ENCODE results near the gene PRAMEF5. TPM values are rescaled to one million over a fixed set of nuclear protein-coding genes. Genes with fewer than 3 reads are reported as not detected.
"Not testable (repeated sequence)": the region's sequence is repeated elsewhere in the genome, so short reads cannot be mapped to it uniquely, and the experiment has no call there.

PRAMEF5 gene
- total and polyA plus RNA-seq, 2 experiments from 2014 or later: not detected

GRCh38 chr1:13303239-13303638 is 49.2 kb downstream of the PRAMEF5 start, which contains the start of gene PRAMEF33:
PRAMEF33 (plus strand) TSS chr1:13303539; CDS start chr1:13305955, 2,416 bp downstream.
- H3K27me3 ChIP-seq (ENCODE audit: insufficient read depth); H3K4me3 ChIP-seq; H3K9me2 ChIP-seq (ENCODE audit: insufficient read depth); H3K79me2 ChIP-seq (replicated peaks; ENCODE audit: insufficient read depth); DNase-seq (ENCODE audit: low spot score); H3K36me3 ChIP-seq (ENCODE audit: insufficient read depth); H3K27ac Mint-ChIP-seq; H4K20me1 ChIP-seq (replicated peaks; ENCODE audit: insufficient read depth); ATAC-seq; H3F3A ChIP-seq (replicated peaks; ENCODE audit: low read depth); H3K4me1 ChIP-seq (ENCODE audit: insufficient read depth); H3K9me3 Mint-ChIP-seq; H3K4me1 Mint-ChIP-seq; H3K4me3 Mint-ChIP-seq; H3K27ac ChIP-seq (ENCODE audit: low read depth); H3K36me3 Mint-ChIP-seq (ENCODE audit: low read depth); H2AFZ ChIP-seq; H3K4me2 ChIP-seq; H3K27me3 Mint-ChIP-seq (ENCODE audit: insufficient read depth, low read depth, poor library complexity): not testable (repeated sequence)

Small RNAs within 50 kb of the gene (small RNA-seq; reads per million reads assigned to genes)
- not detected for gene RNU6-771P (ENCODE audit: low replicate concordance)

Other genes starting within 250 kb of the PRAMEF5 start
- gene PRAMEF27, start 197.6 kb upstream of the PRAMEF5 start, total RNA-seq (2014; rRNA removed; shearing (Covaris generic)): not detected in 2 replicates
- gene PRAMEF27, start 197.6 kb upstream of the PRAMEF5 start, polyA plus RNA-seq (2016; fragmentation: Nextera tagmentation; extraction: Ambion mirVana): not detected in 2 replicates
- not detected in 2 replicates for gene HNRNPCL3, start 193.4 kb upstream of the PRAMEF5 start, total RNA-seq (2014; rRNA removed; shearing (Covaris generic))
- gene HNRNPCL3, start 193.4 kb upstream of the PRAMEF5 start, polyA plus RNA-seq (2016; fragmentation: Nextera tagmentation; extraction: Ambion mirVana): not detected in 2 replicates
- not detected in 2 replicates for gene PRAMEF25, start 183.4 kb upstream of the PRAMEF5 start, total RNA-seq (2014; rRNA removed; shearing (Covaris generic))
- gene PRAMEF25, start 183.4 kb upstream of the PRAMEF5 start, polyA plus RNA-seq (2016; fragmentation: Nextera tagmentation; extraction: Ambion mirVana): not detected in 2 replicates
- gene HNRNPCL2, start 137.3 kb upstream of the PRAMEF5 start, total RNA-seq (2014; rRNA removed; shearing (Covaris generic)): not detected in 2 replicates
- not detected in 2 replicates for gene HNRNPCL2, start 137.3 kb upstream of the PRAMEF5 start, polyA plus RNA-seq (2016; fragmentation: Nextera tagmentation; extraction: Ambion mirVana)
- not detected in 2 replicates for gene PRAMEF26, start 98.2 kb upstream of the PRAMEF5 start, total RNA-seq (2014; rRNA removed; shearing (Covaris generic))
- not detected in 2 replicates for gene PRAMEF26, start 98.2 kb upstream of the PRAMEF5 start, polyA plus RNA-seq (2016; fragmentation: Nextera tagmentation; extraction: Ambion mirVana)
- gene HNRNPCL4, start 88.6 kb upstream of the PRAMEF5 start, total RNA-seq (2014; rRNA removed; shearing (Covaris generic)): not detected in 2 replicates
- gene HNRNPCL4, start 88.6 kb upstream of the PRAMEF5 start, polyA plus RNA-seq (2016; fragmentation: Nextera tagmentation; extraction: Ambion mirVana): not detected in 2 replicates
- not detected in 2 replicates for gene PRAMEF9, start 82.3 kb upstream of the PRAMEF5 start, total RNA-seq (2014; rRNA removed; shearing (Covaris generic))
- not detected in 2 replicates for gene PRAMEF9, start 82.3 kb upstream of the PRAMEF5 start, polyA plus RNA-seq (2016; fragmentation: Nextera tagmentation; extraction: Ambion mirVana)
- gene PRAMEF13, start 52.8 kb upstream of the PRAMEF5 start, total RNA-seq (2014; rRNA removed; shearing (Covaris generic)): not detected in 2 replicates
- gene PRAMEF13, start 52.8 kb upstream of the PRAMEF5 start, polyA plus RNA-seq (2016; fragmentation: Nextera tagmentation; extraction: Ambion mirVana): not detected in 2 replicates
- gene PRAMEF18, start 28.0 kb upstream of the PRAMEF5 start, total RNA-seq (2014; rRNA removed; shearing (Covaris generic)): not detected in 2 replicates
- not detected in 2 replicates for gene PRAMEF18, start 28.0 kb upstream of the PRAMEF5 start, polyA plus RNA-seq (2016; fragmentation: Nextera tagmentation; extraction: Ambion mirVana)
- gene PRAMEF8, start 30.9 kb downstream of the PRAMEF5 start, total RNA-seq (2014; rRNA removed; shearing (Covaris generic)): not detected in 2 replicates
- gene PRAMEF8, start 30.9 kb downstream of the PRAMEF5 start, polyA plus RNA-seq (2016; fragmentation: Nextera tagmentation; extraction: Ambion mirVana): not detected in 2 replicates
- gene PRAMEF33, start 49.3 kb downstream of the PRAMEF5 start, total RNA-seq (2014; rRNA removed; shearing (Covaris generic)): not detected in 2 replicates
- gene PRAMEF33, start 49.3 kb downstream of the PRAMEF5 start, polyA plus RNA-seq (2016; fragmentation: Nextera tagmentation; extraction: Ambion mirVana): not detected in 2 replicates
- gene PRAMEF15, start 61.4 kb downstream of the PRAMEF5 start, total RNA-seq (2014; rRNA removed; shearing (Covaris generic)): not detected in 2 replicates
- gene PRAMEF15, start 61.4 kb downstream of the PRAMEF5 start, polyA plus RNA-seq (2016; fragmentation: Nextera tagmentation; extraction: Ambion mirVana): not detected in 2 replicates
- not detected in 2 replicates for gene PRAMEF14, start 92.9 kb downstream of the PRAMEF5 start, total RNA-seq (2014; rRNA removed; shearing (Covaris generic))
- not detected in 2 replicates for gene PRAMEF14, start 92.9 kb downstream of the PRAMEF5 start, polyA plus RNA-seq (2016; fragmentation: Nextera tagmentation; extraction: Ambion mirVana)
- not detected in 2 replicates for gene PRAMEF19, start 117.7 kb downstream of the PRAMEF5 start, total RNA-seq (2014; rRNA removed; shearing (Covaris generic))
- not detected in 2 replicates for gene PRAMEF19, start 117.7 kb downstream of the PRAMEF5 start, polyA plus RNA-seq (2016; fragmentation: Nextera tagmentation; extraction: Ambion mirVana)
- not detected in 2 replicates for gene PRAMEF17, start 135.4 kb downstream of the PRAMEF5 start, total RNA-seq (2014; rRNA removed; shearing (Covaris generic))
- gene PRAMEF17, start 135.4 kb downstream of the PRAMEF5 start, polyA plus RNA-seq (2016; fragmentation: Nextera tagmentation; extraction: Ambion mirVana): not detected in 2 replicates
- not detected in 2 replicates for gene PRAMEF20, start 156.3 kb downstream of the PRAMEF5 start, total RNA-seq (2014; rRNA removed; shearing (Covaris generic))
- gene PRAMEF20, start 156.3 kb downstream of the PRAMEF5 start, polyA plus RNA-seq (2016; fragmentation: Nextera tagmentation; extraction: Ambion mirVana): not detected in 2 replicates